ENCODE data around the gene APC2. TPM values are rescaled to one million over a fixed set of nuclear protein-coding genes. Genes with fewer than 3 reads are reported as not detected.

APC2 gene
- polyA plus RNA-seq, 1 experiment = 0.09 TPM

GRCh38 chr19:1440418-1440801 is 9.5 kb upstream of the APC2 start:
- ChIA-PET CTCF (no interaction called here), POLR2A (no interaction called here)
- no peak for DNase-seq (ENCODE audit: low read depth, low spot score)
- no peak overlapping the region for H3K27ac ChIP-seq (ENCODE audit: low read depth, low read length)
- H3K9me3 ChIP-seq (ENCODE audit: control insufficient read depth, insufficient read depth, low read length) = peaks cover 3% of the 10 kb centered on the region; the same call in 1 of the 2 replicates
- peaks cover 1% of the 10 kb centered on the region for H3K27me3 ChIP-seq (ENCODE audit: control insufficient read depth, insufficient read depth, low read length)
- TF ChIP-seq CTCF (IDR thresholded peaks at IDR 0.05; ENCODE audit: low read depth, low read length) = no peak
- no peak overlapping the region for H3K4me3 ChIP-seq (ENCODE audit: low read depth, low read length)

- CTCF ChIA-PET = no interaction called here
These were observed 8.9 kb upstream of the APC2 start for GRCh38 chr19:1441022-1441426.

GRCh38 chr19:1441677-1442438 is 8.1 kb upstream of the APC2 start:
- Histone ChIP-seq H3K9me3 (ENCODE audit: control insufficient read depth, insufficient read depth, low read length) (peaks cover 3% of the 10 kb centered on the region; the same call in 1 of the 2 replicates), H3K27ac (ENCODE audit: low read depth, low read length) (no peak overlapping the region), H3K4me3 (ENCODE audit: low read depth, low read length) (no peak overlapping the region), H3K27me3 (ENCODE audit: control insufficient read depth, insufficient read depth, low read length) (peaks cover 7% of the 10 kb centered on the region)
- DNase-seq (ENCODE audit: low read depth, low spot score) = no peak
- CTCF ChIA-PET = no interaction called here
- TF ChIP-seq CTCF (IDR thresholded peaks at IDR 0.05; ENCODE audit: low read depth, low read length) = no peak
- POLR2A ChIA-PET = interaction anchor here (0.7 kb wide), 1 partner anchor 269 kb away, joined by 9 read pairs; no protein-coding TSS in a partner anchor

More at GRCh38 chr19:1441022-1441426, 8.9 kb upstream of the APC2 start:
- POLR2A ChIA-PET = no interaction called here
- DNase-seq (ENCODE audit: low read depth, low spot score) = no peak
- H3K27ac ChIP-seq (ENCODE audit: low read depth, low read length) = no peak overlapping the region
- H3K27me3 ChIP-seq (ENCODE audit: control insufficient read depth, insufficient read depth, low read length) = peaks cover 3% of the 10 kb centered on the region
- peaks cover 3% of the 10 kb centered on the region; the same call in 1 of the 2 replicates for H3K9me3 ChIP-seq (ENCODE audit: control insufficient read depth, insufficient read depth, low read length)
- no peak overlapping the region for H3K4me3 ChIP-seq (ENCODE audit: low read depth, low read length)
- TF ChIP-seq CTCF (IDR thresholded peaks at IDR 0.05; ENCODE audit: low read depth, low read length) = no peak

- ChIA-PET POLR2A (interaction anchor here (0.8 kb wide), 1 partner anchor 177 kb away, joined by 9 read pairs; the partner anchor contains the start of gene CIRBP), CTCF (interaction anchor here (0.9 to 1.1 kb wide), 2 partner anchors 18 to 64 kb away, joined by 3 to 5 read pairs; no protein-coding TSS in a partner anchor)
- H3K9me3 ChIP-seq (ENCODE audit: control insufficient read depth, insufficient read depth, low read length) = no peaks in the 10 kb centered on the region; the same call in 1 of the 2 replicates
- peak; percentile 65 for TF ChIP-seq CTCF (IDR thresholded peaks at IDR 0.05; ENCODE audit: low read depth, low read length)
- peaks cover 32% of the 10 kb centered on the region for H3K27me3 ChIP-seq (ENCODE audit: control insufficient read depth, insufficient read depth, low read length)
- H3K4me3 ChIP-seq (ENCODE audit: low read depth, low read length) = peak overlapping the region; percentile 55
- no peak overlapping the region for H3K27ac ChIP-seq (ENCODE audit: low read depth, low read length)
- DNase-seq (ENCODE audit: low read depth, low spot score) = no peak
These were observed 4.6 kb upstream of the APC2 start for GRCh38 chr19:1445185-1445931.

All from AG04450 (cell line).